ENCODE data around the gene WDR90.

WDR90 gene

GRCh38 chr16:706189-707061 lies 57.3 kb downstream of the WDR90 start (continued):
- no peak for TF ChIP-seq ZNF148 (tag by site-specific recombination; IDR thresholded peaks at IDR 0.05; ENCODE audit: borderline replicate concordance)
- no peak for TF ChIP-seq ZNF792 (tag by site-specific recombination; IDR thresholded peaks at IDR 0.05)
- peak; percentile 68; the same call in 1 of the 2 replicates for TF ChIP-seq HIC1 (tag by site-specific recombination; IDR thresholded peaks at IDR 0.05)
- no peak for TF ChIP-seq ZNF529 (tag by site-specific recombination; IDR thresholded peaks at IDR 0.05; ENCODE audit: insufficient replicate concordance)
- TF ChIP-seq REST (tag by site-specific recombination; IDR thresholded peaks at IDR 0.05): no peak
- peak; percentile 53 for TF ChIP-seq ZBTB26 (tag by site-specific recombination; optimal IDR thresholded peaks at IDR 0.05)
- peak; percentile 90 for TF ChIP-seq ZIC2 (tag by site-specific recombination; IDR thresholded peaks at IDR 0.05)
- no peak for TF ChIP-seq ZNF692 (tag by site-specific recombination; IDR thresholded peaks at IDR 0.05)
- peak; percentile 84 for TF ChIP-seq ZNF335 (tag by site-specific recombination; conservative IDR thresholded peaks at IDR 0.05)
- peak; percentile 36; the same call in 1 of the 2 replicates for TF ChIP-seq KLF1 (tag by site-specific recombination; IDR thresholded peaks at IDR 0.05)
- no peak for TF ChIP-seq ZBTB1 (tag by site-specific recombination; IDR thresholded peaks at IDR 0.05)
- 0 out of 2 replicates have a peak, but pooled peaks have one; percentile 26 for TF ChIP-seq KLF17 (tag by site-specific recombination; IDR thresholded peaks at IDR 0.05)
- TF ChIP-seq ZBTB7A (tag by site-specific recombination; IDR thresholded peaks at IDR 0.05; ENCODE audit: low read depth): peak; percentile 82
- no peak for TF ChIP-seq ZNF558 (tag by site-specific recombination; IDR thresholded peaks at IDR 0.05)
- TF ChIP-seq ZNF548 (tag by site-specific recombination; IDR thresholded peaks at IDR 0.05): no peak
- peak; percentile 84 for TF ChIP-seq GLIS2 (tag by site-specific recombination; IDR thresholded peaks at IDR 0.05)
- peak; percentile 89 for TF ChIP-seq PATZ1 (tag by site-specific recombination; IDR thresholded peaks at IDR 0.05)

All from HEK293 (cell line).